Activated CD8-positive, alpha-beta memory T cell treated with anti-CD3 and anti-CD28 coated beads for 4 hours (primary cell): ENCODE measurements around the gene COIL.

ENCODE experiments used
- DNase-seq, 2 donors: peaks; one replicate each; pipeline ENCODE4 v3.0.0-alpha.2; 2020; ENCODE audit warnings: low read depth in 2 of 2

The COIL gene

GRCh38 chr17:56935461-56935860 is 25.4 kb downstream of the COIL start:
- DNase-seq = no peak

- no peak for DNase-seq
Observed at GRCh38 chr17:56934280-56934679, 26.6 kb downstream of the COIL start.

GRCh38 chr17:56933868-56934267 is 27.0 kb downstream of the COIL start:
- no peak for DNase-seq

- no peak for DNase-seq
Observed at GRCh38 chr17:56933151-56933745, 27.6 kb downstream of the COIL start.

- no peak for DNase-seq
Observed at GRCh38 chr17:56930739-56931337, 30.0 kb downstream of the COIL start.

GRCh38 chr17:56929362-56929969 is 31.4 kb downstream of the COIL start:
- no peak for DNase-seq

GRCh38 chr17:56928586-56928985 is 32.3 kb downstream of the COIL start:
- DNase-seq = no peak

- no peak for DNase-seq
Observed at GRCh38 chr17:56926704-56927103, 34.1 kb downstream of the COIL start.

GRCh38 chr17:56926270-56926669 is 34.6 kb downstream of the COIL start:
- DNase-seq = no peak

- no peak for DNase-seq
Observed at GRCh38 chr17:56925088-56925487, 35.8 kb downstream of the COIL start.

- no peak for DNase-seq
Observed at GRCh38 chr17:56919717-56920116, 41.1 kb downstream of the COIL start.

GRCh38 chr17:56918916-56919315 is 41.9 kb downstream of the COIL start:
- DNase-seq = no peak

GRCh38 chr17:56917559-56918296 is 43.1 kb downstream of the COIL start:
- DNase-seq = no peak

GRCh38 chr17:56914581-56915273 is 46.1 kb downstream of the COIL start:
- no peak for DNase-seq

- peak; percentile 80 to 81 for DNase-seq
Observed at GRCh38 chr17:56913867-56914580, 46.8 kb downstream of the COIL start, which contains the start of gene TRIM25. Gene TRIM25 (minus strand): TSS chr17:56914049. CDS start chr17:56913988, 61 bp downstream.

GRCh38 chr17:56913353-56913866 is 47.4 kb downstream of the COIL start:
- DNase-seq = no peak

GRCh38 chr17:56913000-56913311 is 47.9 kb downstream of the COIL start:
- DNase-seq = no peak

- DNase-seq = no peak
Observed at GRCh38 chr17:56912105-56912999, 48.5 kb downstream of the COIL start.

- DNase-seq = no peak
Observed at GRCh38 chr17:56910509-56911235, 50.2 kb downstream of the COIL start.
